Epithelial cell of esophagus (primary cell): Measurements from ENCODE around the gene TBRG4.
A peak's percentile ranks its signal among the peaks of the same experiment; 100 is the strongest.

Source experiments
- DNase-seq: peaks from one replicate; pipeline ENCODE4 v3.0.0; 2010; ENCODE audit warnings: low read depth
- H3K4me3 ChIP-seq: 2 replicates; pipeline ENCODE4 v1.5.1; 2011; ENCODE audit warnings: mild to moderate bottlenecking, low read length, control low read depth
- CTCF ChIP-seq: IDR thresholded peaks from 2 replicates; pipeline ENCODE4 v1.5.1; 2011; ENCODE audit warnings: low read depth, mild to moderate bottlenecking, low read length, control low read depth, inconsistent platforms; ENCODE audit not compliant: insufficient read depth; ENCODE audit errors: missing control alignments

The TBRG4 gene

GRCh38 chr7:45111298-45112223 lies at the start of gene TBRG4:
TBRG4 (minus strand) TSS chr7:45111697; CDS start chr7:45109237, 2,460 bp downstream.
- DNase-seq: peak; percentile 95
- peak; percentile 9 for TF ChIP-seq CTCF
- peak within 1 kb of the TSS; percentile 88 for H3K4me3 ChIP-seq

- H3K4me3 ChIP-seq: no peak overlapping the region
- no peak for DNase-seq
- no peak for TF ChIP-seq CTCF
Measured at GRCh38 chr7:45161138-45161537, 49.6 kb upstream of the TBRG4 start.

GRCh38 chr7:45160417-45160881 lies 49.0 kb upstream of the TBRG4 start:
- DNase-seq: no peak
- no peak for TF ChIP-seq CTCF
- no peak overlapping the region for H3K4me3 ChIP-seq

GRCh38 chr7:45159296-45159695 lies 47.8 kb upstream of the TBRG4 start:
- H3K4me3 ChIP-seq: no peak overlapping the region
- DNase-seq: no peak
- no peak for TF ChIP-seq CTCF

- DNase-seq: no peak
- H3K4me3 ChIP-seq: no peak overlapping the region
- no peak for TF ChIP-seq CTCF
Measured at GRCh38 chr7:45158471-45158870, 47.0 kb upstream of the TBRG4 start.

GRCh38 chr7:45157653-45158401 lies 46.3 kb upstream of the TBRG4 start, which contains the start of gene RAMP3:
RAMP3 (plus strand) TSS chr7:45157791; CDS start chr7:45157829, 38 bp downstream.
- DNase-seq: no peak
- no peak within 1 kb of the TSS for H3K4me3 ChIP-seq
- no peak for TF ChIP-seq CTCF
